Neural progenitor cell (in vitro differentiated cells): ENCODE data around the gene RERE. TPM values are rescaled to one million over a fixed set of nuclear protein-coding genes. Genes with fewer than 3 reads are reported as not detected.

Source experiments
- DNase-seq: peaks from one replicate; pipeline ENCODE4 v3.0.0-alpha.2; 2016; ENCODE audit warnings: low spot score
- H2AFZ ChIP-seq: fragments of 200-600 bp; sonication (generic); replicated peaks from 2 replicates; pipeline ENCODE4 v1.6.1; 2016; ENCODE audit warnings: antibody characterized with exemption
- H3F3A ChIP-seq: fragments of 200-600 bp; sonication (generic); 2 replicates; pipeline ENCODE4 v1.6.1; 2016; ENCODE audit warnings: antibody characterized with exemption, low read depth
- H3K27ac ChIP-seq: fragments of 200-600 bp; sonication (generic); 2 replicates; pipeline ENCODE4 v1.5.1; 2016; ENCODE audit warnings: mild to moderate bottlenecking
- H3K27me3 ChIP-seq: fragments of 200-600 bp; sonication (generic); 2 replicates; pipeline ENCODE4 v1.6.1; 2016; ENCODE audit warnings: mild to moderate bottlenecking, moderate library complexity
- H3K36me3 ChIP-seq: fragments of 200-600 bp; sonication (generic); 2 replicates; pipeline ENCODE4 v1.5.1; 2016
- H3K4me1 ChIP-seq: fragments of 200-600 bp; sonication (generic); 2 replicates; pipeline ENCODE4 v1.6.1; 2016; ENCODE audit warnings: mixed run types
- H3K4me2 ChIP-seq: fragments of 200-600 bp; sonication (generic); 2 replicates; pipeline ENCODE4 v1.6.1; 2016
- H3K4me3 ChIP-seq: fragments of 200-600 bp; sonication (generic); 2 replicates; pipeline ENCODE4 v1.5.1; 2016
- H3K79me2 ChIP-seq: fragments of 200-600 bp; sonication (generic); 2 replicates; pipeline ENCODE4 v1.6.1; 2016; ENCODE audit warnings: low read depth
- H3K9ac ChIP-seq: fragments of 200-600 bp; sonication (generic); 2 replicates; pipeline ENCODE4 v1.6.1; 2016
- H3K9me3 ChIP-seq: fragments of 200-600 bp; sonication (generic); 2 replicates; pipeline ENCODE4 v1.5.1; 2016; ENCODE audit warnings: low read depth
- H4K20me1 ChIP-seq: fragments of 200-600 bp; sonication (generic); 2 replicates; pipeline ENCODE4 v1.6.1; 2016; ENCODE audit warnings: low read depth
- H3K27ac Mint-ChIP-seq: 3 replicates; pipeline ENCODE4 v1.8.0; 2021; ENCODE audit warnings: mixed read lengths
- H3K27me3 Mint-ChIP-seq: 2 replicates; pipeline ENCODE4 v1.8.0; 2022; ENCODE audit warnings: low read depth, mild to moderate bottlenecking, inconsistent platforms, moderate library complexity, mixed read lengths; ENCODE audit not compliant: insufficient read depth
- H3K36me3 Mint-ChIP-seq: 3 replicates; pipeline ENCODE4 v1.8.0; 2021; ENCODE audit warnings: mixed read lengths
- H3K4me1 Mint-ChIP-seq: 3 replicates; pipeline ENCODE4 v1.8.0; 2021; ENCODE audit warnings: mixed read lengths
- H3K4me3 Mint-ChIP-seq: 3 replicates; pipeline ENCODE4 v1.8.0; 2021; ENCODE audit warnings: mild to moderate bottlenecking, moderate library complexity, mixed read lengths
- H3K9me3 Mint-ChIP-seq: 3 replicates; pipeline ENCODE4 v1.8.0; 2020; ENCODE audit warnings: mixed read lengths
- EZH2 ChIP-seq: fragments of 200-600 bp; sonication (generic); IDR thresholded peaks from 2 replicates; pipeline ENCODE4 v1.6.1; 2017; ENCODE audit warnings: antibody characterized with exemption, mild to moderate bottlenecking, moderate library complexity
- EZH2phosphoT487 ChIP-seq: fragments of 200-600 bp; sonication (generic); IDR thresholded peaks from 2 replicates; pipeline ENCODE4 v1.6.1; 2017; ENCODE audit warnings: antibody characterized with exemption
- total RNA-seq: library from RNA; depleted of rRNA; stranded (reverse); fragments of >200 nt; gene quantifications from 2 replicates; pipeline ENCODE4 v1.2.3, GENCODE V29; 2015; ENCODE audit warnings: low replicate concordance
- TF ChIP-seq, protein P1 (sequence below): fragments of 200-600 bp; sonication (generic); IDR thresholded peaks from 2 replicates; pipeline ENCODE4 v1.5.1; 2017; ENCODE audit warnings: antibody characterized with exemption, mild to moderate bottlenecking

RERE gene
- total RNA-seq, 1 donor from 2014 or later: 29.8 TPM

DNA sequence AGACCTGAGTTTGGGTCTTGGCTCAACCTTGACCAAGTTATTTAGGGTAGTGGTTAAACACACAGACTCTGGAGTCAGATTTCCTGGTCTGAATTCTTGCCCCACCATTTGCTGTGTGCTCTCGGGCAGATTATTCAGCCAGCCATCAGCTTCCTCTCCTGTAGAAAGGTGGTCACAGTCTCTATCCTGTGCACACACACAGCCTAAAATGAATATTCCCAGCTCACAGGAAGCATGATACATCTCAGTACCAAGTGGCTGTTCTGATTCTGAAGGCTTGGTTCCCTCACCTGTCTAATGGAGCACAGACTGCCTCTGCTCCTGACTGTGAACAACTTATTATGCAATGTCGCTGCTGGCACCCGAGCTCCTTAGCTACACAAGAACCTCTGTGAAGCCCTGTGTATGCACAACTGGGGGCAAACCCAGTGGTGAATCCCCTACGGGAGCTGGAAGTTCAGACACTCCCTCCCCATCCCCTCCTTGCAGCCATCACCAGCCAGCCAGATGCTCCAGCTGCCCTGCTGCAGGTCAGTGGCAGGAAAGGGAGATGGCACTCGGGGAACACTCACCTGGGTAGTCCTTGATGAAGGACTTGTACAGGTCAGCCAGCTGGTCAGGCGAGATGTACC, 47.4 kb upstream of the RERE start:
- Histone ChIP-seq H3K79me2 (peaks cover 51% of the 10 kb centered on the region), H3K27me3 (no peaks in the 10 kb centered on the region), H3K9ac (no peak overlapping the region), H3K36me3 (peaks cover 46% of the 10 kb centered on the region), H2AFZ (no peak overlapping the region), H4K20me1 (peaks cover 100% of the 10 kb centered on the region), H3K4me1 (peaks cover 21% of the 10 kb centered on the region), H3K4me3 (no peak overlapping the region), H3F3A (peaks cover 100% of the 10 kb centered on the region), H3K9me3 (no peaks in the 10 kb centered on the region), H3K4me2 (no peak overlapping the region), H3K27ac (peak overlapping the region; percentile 51)
- Mint-ChIP-seq H3K27ac (no peak overlapping the region), H3K4me3 (no peak overlapping the region), H3K36me3 (peaks cover 62% of the 10 kb centered on the region), H3K4me1 (peaks cover 34% of the 10 kb centered on the region), H3K27me3 (peaks cover 12% of the 10 kb centered on the region), H3K9me3 (no peaks in the 10 kb centered on the region)
- TF ChIP-seq, protein P1, sequence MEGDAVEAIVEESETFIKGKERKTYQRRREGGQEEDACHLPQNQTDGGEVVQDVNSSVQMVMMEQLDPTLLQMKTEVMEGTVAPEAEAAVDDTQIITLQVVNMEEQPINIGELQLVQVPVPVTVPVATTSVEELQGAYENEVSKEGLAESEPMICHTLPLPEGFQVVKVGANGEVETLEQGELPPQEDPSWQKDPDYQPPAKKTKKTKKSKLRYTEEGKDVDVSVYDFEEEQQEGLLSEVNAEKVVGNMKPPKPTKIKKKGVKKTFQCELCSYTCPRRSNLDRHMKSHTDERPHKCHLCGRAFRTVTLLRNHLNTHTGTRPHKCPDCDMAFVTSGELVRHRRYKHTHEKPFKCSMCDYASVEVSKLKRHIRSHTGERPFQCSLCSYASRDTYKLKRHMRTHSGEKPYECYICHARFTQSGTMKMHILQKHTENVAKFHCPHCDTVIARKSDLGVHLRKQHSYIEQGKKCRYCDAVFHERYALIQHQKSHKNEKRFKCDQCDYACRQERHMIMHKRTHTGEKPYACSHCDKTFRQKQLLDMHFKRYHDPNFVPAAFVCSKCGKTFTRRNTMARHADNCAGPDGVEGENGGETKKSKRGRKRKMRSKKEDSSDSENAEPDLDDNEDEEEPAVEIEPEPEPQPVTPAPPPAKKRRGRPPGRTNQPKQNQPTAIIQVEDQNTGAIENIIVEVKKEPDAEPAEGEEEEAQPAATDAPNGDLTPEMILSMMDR: no peak
- TF ChIP-seq EZH2 (no peak), EZH2phosphoT487 (no peak)
- DNase-seq: no peak

DNA sequence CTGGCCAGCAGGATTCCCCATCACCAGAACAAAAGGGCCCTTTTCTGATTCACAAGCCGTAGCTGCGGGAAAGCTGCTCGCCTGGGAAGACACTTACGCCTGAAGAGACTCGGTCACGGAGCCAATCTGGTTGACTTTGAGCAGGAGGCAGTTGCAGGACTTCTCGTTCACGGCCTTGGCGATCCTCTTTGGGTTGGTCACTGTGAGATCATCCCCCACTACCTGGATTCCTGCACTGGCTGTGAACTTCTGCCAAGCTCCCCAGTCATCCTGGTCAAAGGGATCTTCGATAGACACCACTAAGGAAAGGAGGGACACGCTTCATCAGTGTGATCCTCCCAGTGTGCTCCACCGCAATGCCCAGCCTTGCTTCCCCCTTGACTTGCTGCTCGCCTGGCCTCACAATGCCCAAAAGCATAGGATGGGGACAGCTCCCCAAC, 46.4 kb upstream of the RERE start:
- H2AFZ ChIP-seq: no peak overlapping the region
- H3K9me3 Mint-ChIP-seq: no peaks in the 10 kb centered on the region
- H3K79me2 ChIP-seq: peaks cover 41% of the 10 kb centered on the region
- no peaks in the 10 kb centered on the region for H3K27me3 ChIP-seq
- no peaks in the 10 kb centered on the region for H3K9me3 ChIP-seq
- peaks cover 100% of the 10 kb centered on the region for H4K20me1 ChIP-seq
- no peak for TF ChIP-seq EZH2
- TF ChIP-seq, protein P1: no peak
- no peak for TF ChIP-seq EZH2phosphoT487
- peak; percentile 50 for DNase-seq
- H3K27ac Mint-ChIP-seq: no peak overlapping the region
- H3K4me1 ChIP-seq: peaks cover 21% of the 10 kb centered on the region
- peaks cover 37% of the 10 kb centered on the region for H3K4me1 Mint-ChIP-seq
- peaks cover 57% of the 10 kb centered on the region for H3K36me3 Mint-ChIP-seq
- H3K27ac ChIP-seq: peak overlapping the region; percentile 51
- no peak overlapping the region for H3K9ac ChIP-seq
- H3K4me3 Mint-ChIP-seq: no peak overlapping the region
- no peak overlapping the region for H3K4me3 ChIP-seq
- peaks cover 42% of the 10 kb centered on the region for H3K36me3 ChIP-seq
- peaks cover 100% of the 10 kb centered on the region for H3F3A ChIP-seq
- H3K4me2 ChIP-seq: no peak overlapping the region
- H3K27me3 Mint-ChIP-seq: peaks cover 10% of the 10 kb centered on the region

DNA sequence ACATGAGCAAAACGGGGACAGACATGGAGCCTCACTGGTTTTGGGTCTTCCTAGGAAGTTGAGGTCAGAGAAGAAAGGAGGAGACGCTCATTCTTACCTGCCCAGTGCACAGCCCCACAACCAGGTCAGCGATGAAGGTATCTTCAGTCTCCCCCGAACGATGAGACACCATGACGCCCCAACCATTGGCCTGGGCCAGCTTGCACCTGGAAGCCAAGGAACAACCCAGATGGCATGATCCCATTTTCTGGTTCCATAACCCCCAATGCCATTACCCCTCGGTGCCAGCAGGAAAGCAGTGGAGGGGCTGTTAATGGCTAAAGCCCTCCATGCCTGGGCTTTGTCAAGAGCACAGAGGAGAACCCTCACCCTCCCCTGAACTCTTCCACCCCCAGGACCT, 45.7 kb upstream of the RERE start:
- Histone ChIP-seq H3K27me3 (no peaks in the 10 kb centered on the region), H3K4me1 (peaks cover 21% of the 10 kb centered on the region), H2AFZ (no peak overlapping the region), H3K9me3 (no peaks in the 10 kb centered on the region), H3F3A (peaks cover 100% of the 10 kb centered on the region), H4K20me1 (peaks cover 100% of the 10 kb centered on the region), H3K4me2 (no peak overlapping the region), H3K27ac (no peak overlapping the region), H3K36me3 (peaks cover 42% of the 10 kb centered on the region), H3K79me2 (peaks cover 34% of the 10 kb centered on the region), H3K9ac (no peak overlapping the region), H3K4me3 (no peak overlapping the region)
- Mint-ChIP-seq H3K4me3 (no peak overlapping the region), H3K27ac (no peak overlapping the region), H3K4me1 (peaks cover 44% of the 10 kb centered on the region), H3K27me3 (peaks cover 14% of the 10 kb centered on the region), H3K36me3 (peaks cover 63% of the 10 kb centered on the region), H3K9me3 (no peaks in the 10 kb centered on the region)
- no peak for DNase-seq
- TF ChIP-seq EZH2phosphoT487: no peak
- TF ChIP-seq, protein P1: no peak
- no peak for TF ChIP-seq EZH2
